IPS-NIHi7 (cell line): ENCODE results near the gene CEACAM1.
A peak's percentile ranks its signal among the peaks of the same experiment; 100 is the strongest.
"Not testable (repeated sequence)": the region's sequence is repeated elsewhere in the genome, so short reads cannot be mapped to it uniquely, and the experiment has no call there.

Source experiments
- DNase-seq: peaks from one replicate; pipeline ENCODE4 v3.0.0; 2012; ENCODE audit warnings: mixed read lengths; ENCODE audit errors: extremely low spot score

Gene CEACAM1

GRCh38 chr19:42475366-42475765, 52.9 kb downstream of the CEACAM1 start:
- no peak for DNase-seq

GRCh38 chr19:42474743-42475142, 53.5 kb downstream of the CEACAM1 start:
- DNase-seq: no peak

- DNase-seq: no peak
Measured at GRCh38 chr19:42473686-42474085, 54.6 kb downstream of the CEACAM1 start.

- DNase-seq: no peak
Measured at GRCh38 chr19:42472402-42473147, 55.7 kb downstream of the CEACAM1 start.

GRCh38 chr19:42471554-42472249, 56.6 kb downstream of the CEACAM1 start:
- peak; percentile 28 for DNase-seq

GRCh38 chr19:42469311-42470235, 58.7 kb downstream of the CEACAM1 start:
- DNase-seq: no peak

GRCh38 chr19:42468273-42468796, 59.9 kb downstream of the CEACAM1 start:
- DNase-seq: no peak

- no peak for DNase-seq
Measured at GRCh38 chr19:42467183-42467760, 61.0 kb downstream of the CEACAM1 start.

GRCh38 chr19:42466521-42467182, 61.6 kb downstream of the CEACAM1 start:
- no peak for DNase-seq

- no peak for DNase-seq
Measured at GRCh38 chr19:42465827-42466280, 62.4 kb downstream of the CEACAM1 start.

GRCh38 chr19:42461700-42462324, 66.5 kb downstream of the CEACAM1 start:
- DNase-seq: no peak

GRCh38 chr19:42461231-42461630, 67.0 kb downstream of the CEACAM1 start:
- not testable (repeated sequence) for DNase-seq

GRCh38 chr19:42459926-42460325, 68.4 kb downstream of the CEACAM1 start:
- DNase-seq: no peak
